K562 (cell line): ENCODE results near the gene MALAT1. TPM values are rescaled to one million over a fixed set of nuclear protein-coding genes. Genes with fewer than 3 reads are reported as not detected.

Source experiments
- BRD4 ChIP-seq: fragments of 200-600 bp; sonication (generic); IDR thresholded peaks from 2 replicates; pipeline ENCODE4 v1.6.1; 2017; ENCODE audit warnings: inconsistent platforms
- BRD9 ChIP-seq: fragments of 450-650 bp; IDR thresholded peaks from 2 replicates; pipeline ENCODE4 v1.6.1; 2018; ENCODE audit warnings: low read depth; ENCODE audit not compliant: partially characterized antibody
- DNMT1 ChIP-seq: fragments of 450-650 bp; IDR thresholded peaks from 2 replicates; pipeline ENCODE4 v1.6.1; 2016; ENCODE audit warnings: antibody characterized with exemption, mild to moderate bottlenecking
- HDAC3 ChIP-seq: fragments of 450-650 bp; IDR thresholded peaks from 2 replicates; pipeline ENCODE4 v1.6.1; 2018; ENCODE audit warnings: borderline replicate concordance, mild to moderate bottlenecking, moderate library complexity; ENCODE audit not compliant: partially characterized antibody
- MIER1 ChIP-seq: fragments of 450-650 bp; IDR thresholded peaks from 2 replicates; pipeline ENCODE4 v1.6.1; 2016; ENCODE audit warnings: antibody characterized with exemption, mild to moderate bottlenecking, low read depth
- MXD1 ChIP-seq: fragments of 250-450 bp; sonication (Bioruptor Pico); IDR thresholded peaks from 2 replicates; pipeline ENCODE4 v1.8.0; 2021; ENCODE audit warnings: borderline replicate concordance, mild to moderate bottlenecking, moderate library complexity; ENCODE audit not compliant: poor library complexity, severe bottlenecking
- MYC ChIP-seq, 2 experiments: fragments of 250-450 bp in 1 of 2; sonication (Bioruptor Pico) in 1 of 2; IDR thresholded peaks; 2 replicates each; pipeline versions ENCODE4 v1.5.1 to v1.6.1; 2012 to 2021; ENCODE audit warnings: low read depth in 2 of 2, borderline replicate concordance in 1 of 2, improper control_type of control experiment in 1 of 2, low read length in 1 of 2, mild to moderate bottlenecking in 1 of 2, moderate library complexity in 1 of 2
- NBN ChIP-seq: fragments of 450-650 bp; IDR thresholded peaks from 2 replicates; pipeline ENCODE4 v1.6.1; 2016; ENCODE audit warnings: low read depth, mild to moderate bottlenecking
- NELFE ChIP-seq: IDR thresholded peaks from 2 replicates; pipeline ENCODE4 v1.6.1; 2011; ENCODE audit warnings: mild to moderate bottlenecking; ENCODE audit not compliant: insufficient read depth, insufficient read length
- NFATC3 ChIP-seq: fragments of 450-650 bp; IDR thresholded peaks from 2 replicates; pipeline ENCODE4 v1.6.1; 2017; ENCODE audit warnings: mild to moderate bottlenecking
- PHF8 ChIP-seq: fragments of 200-600 bp; sonication (generic); IDR thresholded peaks from 2 replicates; pipeline ENCODE4 v1.6.1; 2012; ENCODE audit warnings: mixed run types, mild to moderate bottlenecking, inconsistent platforms, low read length, moderate library complexity, borderline replicate concordance
- POLR2AphosphoS2 ChIP-seq: IDR thresholded peaks from 2 replicates; pipeline ENCODE4 v1.6.1; 2012; ENCODE audit warnings: low read length, improper control_type of control experiment
- PURB ChIP-seq: sonication (generic); formaldehyde crosslinking; IDR thresholded peaks from 2 replicates; pipeline ENCODE4 v1.9.0; 2021; ENCODE audit warnings: low read depth, mild to moderate bottlenecking, missing genetic modification reagents
- RBM17 ChIP-seq: fragments of 200-400 bp; formaldehyde crosslinking; IDR thresholded peaks from 2 replicates; pipeline ENCODE4 v1.6.1; 2017; ENCODE audit warnings: low read depth, mild to moderate bottlenecking, low read length, borderline replicate concordance
- RFX5 ChIP-seq: IDR thresholded peaks from 2 replicates; pipeline ENCODE4 v1.6.1; 2011; ENCODE audit warnings: low read depth, mild to moderate bottlenecking, improper control_type of control experiment, low read length
- SRSF1 ChIP-seq: fragments of 200-400 bp; formaldehyde crosslinking; IDR thresholded peaks from 2 replicates; pipeline ENCODE4 v1.6.1; 2017; ENCODE audit warnings: mild to moderate bottlenecking, low read depth, low read length, moderate library complexity
- TAF7 ChIP-seq: fragments of 450-650 bp; IDR thresholded peaks from 2 replicates; pipeline ENCODE4 v1.6.1; 2016; ENCODE audit warnings: missing genetic modification characterization, missing compliant biosample characterization
- TCF7L2 ChIP-seq: fragments of 150-350 bp; IDR thresholded peaks from 2 replicates; pipeline ENCODE4 v1.6.1; 2016; ENCODE audit warnings: low read depth, mild to moderate bottlenecking, low read length, moderate library complexity
- TEAD4 ChIP-seq, 2 experiments: sonication (generic) in 1 of 2; formaldehyde crosslinking in 1 of 2; IDR thresholded peaks; 2 replicates each; pipeline versions ENCODE4 v1.6.1 to v1.8.0; 2012 to 2022; ENCODE audit warnings: borderline replicate concordance in 1 of 2, inconsistent platforms in 1 of 2, low read length in 1 of 2, mild to moderate bottlenecking in 1 of 2, missing genetic modification reagents in 1 of 2
- ZBTB34 ChIP-seq: fragments of 250-450 bp; sonication (Bioruptor Pico); IDR thresholded peaks from 2 replicates; pipeline ENCODE4 v1.8.0; 2021; ENCODE audit warnings: mild to moderate bottlenecking, moderate library complexity
- ZNF280B ChIP-seq: fragments of 250-450 bp; sonication (Bioruptor Pico); IDR thresholded peaks from 2 replicates; pipeline ENCODE4 v1.5.1; 2021; ENCODE audit warnings: mild to moderate bottlenecking
- ZNF644 ChIP-seq: fragments of 200-800 bp; sonication (Bioruptor generic); IDR thresholded peaks from 2 replicates; pipeline ENCODE4 v1.6.1; 2016; ENCODE audit warnings: low read depth, missing genetic modification characterization, missing compliant biosample characterization
- polyA plus RNA-seq, 8 experiments: library from polyadenylated mRNA; depleted of rRNA in 4 of 8; stranded (reverse) in 5 of 8; unstranded in 3 of 8; fragments of >200 nt; fragmentation: Nextera tagmentation in 2 of 8; fragmentation: Illumina TruSeq in 1 of 8; extraction: Ambion mirVana in 2 of 8; extraction: Trizol in 1 of 8; gene quantifications; 2 replicates each; pipeline versions ENCODE4 v1.2.1 to v1.2.3, GENCODE V29; 2011 to 2014; ENCODE audit warnings: inconsistent platforms in 1 of 8, missing spikeins in 1 of 8
- total RNA-seq, 7 experiments: library from RNA; depleted of rRNA in 6 of 7; stranded (reverse); fragments of >200 nt in 6 of 7; fragmentation: Illumina TruSeq in 2 of 7; extraction: Trizol in 2 of 7; gene quantifications; 2 replicates each; pipeline versions ENCODE4 v1.2.1 to v1.2.3, GENCODE V29; 2011 to 2021; ENCODE audit warnings: low replicate concordance in 1 of 7
- TF ChIP-seq, protein P1 (sequence below): fragments of 450-650 bp; formaldehyde crosslinking; IDR thresholded peaks from 2 replicates; pipeline ENCODE4 v1.4.0; 2020; ENCODE audit warnings: mild to moderate bottlenecking, moderate library complexity

The MALAT1 gene
- total and polyA plus RNA-seq, 9 of the 15 experiments (the other 6 are each of a cell fraction or from before 2014, with no cell fraction given): 363 to 8,715 (median 2,351) TPM

- TF ChIP-seq NFATC3 (peak; percentile 92), RFX5 (no peak), DNMT1 (0 out of 2 replicates have a peak, but pooled peaks have one; percentile 32), POLR2AphosphoS2 (peak; percentile 99), MXD1 (no peak), SRSF1 (no peak), TEAD4 (IDR thresholded peaks at IDR 0.05; ENCODE audit: low read length) (peak; percentile 78), TEAD4 (CRISPR knock-in tag; IDR thresholded peaks at IDR 0.05; ENCODE audit: borderline replicate concordance) (no peak; the same call in 1 of the 2 replicates), PHF8 (no peak), ZNF280B (CRISPR knock-in tag) (peak; percentile 95), HDAC3 (peak; percentile 69), NELFE (peak; percentile 62), BRD4 (no peak), ZBTB34 (CRISPR knock-in tag) (peak; percentile 71), MYC (IDR thresholded peaks at IDR 0.05; ENCODE audit: low read depth, low read length) (no peak), MYC (CRISPR knock-in tag; IDR thresholded peaks at IDR 0.05; ENCODE audit: borderline replicate concordance, low read depth) (peak; percentile 94), PURB (CRISPR knock-in tag) (no peak), NBN (peak; percentile 84), MIER1 (no peak), BRD9 (no peak), RBM17 (no peak; the same call in 1 of the 2 replicates), ZNF644 (tag) (0 out of 2 replicates have a peak, but pooled peaks have one; percentile 27), TCF7L2 (peak; percentile 76), TAF7 (tag) (no peak)
- TF ChIP-seq, protein P1, sequence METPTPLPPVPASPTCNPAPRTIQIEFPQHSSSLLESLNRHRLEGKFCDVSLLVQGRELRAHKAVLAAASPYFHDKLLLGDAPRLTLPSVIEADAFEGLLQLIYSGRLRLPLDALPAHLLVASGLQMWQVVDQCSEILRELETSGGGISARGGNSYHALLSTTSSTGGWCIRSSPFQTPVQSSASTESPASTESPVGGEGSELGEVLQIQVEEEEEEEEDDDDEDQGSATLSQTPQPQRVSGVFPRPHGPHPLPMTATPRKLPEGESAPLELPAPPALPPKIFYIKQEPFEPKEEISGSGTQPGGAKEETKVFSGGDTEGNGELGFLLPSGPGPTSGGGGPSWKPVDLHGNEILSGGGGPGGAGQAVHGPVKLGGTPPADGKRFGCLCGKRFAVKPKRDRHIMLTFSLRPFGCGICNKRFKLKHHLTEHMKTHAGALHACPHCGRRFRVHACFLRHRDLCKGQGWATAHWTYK (CRISPR knock-in tag): peak; percentile 98
These were observed 8.1 kb downstream of the MALAT1 start (continued) for GRCh38 chr11:65506772-65507505.
